ENCODE data around the gene TCIRG1. TPM values are rescaled to one million over a fixed set of nuclear protein-coding genes. Genes with fewer than 3 reads are reported as not detected.
A peak's percentile ranks its signal among the peaks of the same experiment; 100 is the strongest.

The TCIRG1 gene
- total and polyA plus RNA-seq, 7 donors: 10.9 to 20.1 (median 11.8) TPM

- 88 to 93% (median 89%) methylated on average over 12 of the region's 12 CpGs for WGBS, 3 donors
- H3K27ac ChIP-seq: no peak overlapping the region
- H3K27me3 ChIP-seq (ENCODE audit: insufficient read depth in 3 of 3, low read length in 2 of 3): no peaks in the 10 kb centered on the region
- ATAC-seq (no peak), DNase-seq (peak in 1 of 2 donors; percentile 23)
- peaks cover 18% of the 10 kb centered on the region for H3K4me1 ChIP-seq
- no peak for TF ChIP-seq CTCF (IDR thresholded peaks at IDR 0.05)
- intact Hi-C loops (cut with DNase I): no loop called here
- peaks cover 0 to 5% of the 10 kb centered on the region in 2 donors for H3K36me3 ChIP-seq (ENCODE audit: insufficient read depth in 1 of 2, low read depth in 1 of 2)
- H3K4me3 ChIP-seq: no peak overlapping the region
- no peaks in the 10 kb centered on the region for H3K9me3 ChIP-seq
Measured at GRCh38 chr11:68041617-68042218, 2.9 kb downstream of the TCIRG1 start.

- peaks cover 13% of the 10 kb centered on the region for H3K4me1 ChIP-seq
Measured at GRCh38 chr11:68042219-68043028, 3.6 kb downstream of the TCIRG1 start.

GRCh38 chr11:68043029-68043348 is 4.2 kb downstream of the TCIRG1 start:
- ATAC-seq: no peak
- 52 to 66% (median 65%) methylated on average over 7 to 8 of the region's 8 CpGs for WGBS, 3 donors

More at GRCh38 chr11:68042219-68043028, 3.6 kb downstream of the TCIRG1 start:
- 90 to 91% (median 91%) methylated on average over 24 to 27 of the region's 27 CpGs for WGBS, 3 donors
- intact Hi-C loops (cut with DNase I): no loop called here
- ATAC-seq (no peak), DNase-seq (peak in 1 of 2 donors; percentile 55)
- H3K36me3 ChIP-seq (ENCODE audit: insufficient read depth in 1 of 2, low read depth in 1 of 2): peaks cover 0 to 5% of the 10 kb centered on the region in 2 donors
- H3K4me3 ChIP-seq: no peak overlapping the region
- H3K9me3 ChIP-seq: no peaks in the 10 kb centered on the region
- H3K27me3 ChIP-seq (ENCODE audit: insufficient read depth in 3 of 3, low read length in 2 of 3): no peaks in the 10 kb centered on the region
- TF ChIP-seq CTCF (IDR thresholded peaks at IDR 0.05): no peak
- no peak overlapping the region for H3K27ac ChIP-seq

GRCh38 chr11:68043349-68044144 is 4.7 kb downstream of the TCIRG1 start:
- ATAC-seq (no peak), DNase-seq (peak; percentile 57 to 63)
- intact Hi-C loops (cut with DNase I): no loop called here
- Histone ChIP-seq H3K4me3 (no peak overlapping the region), H3K27me3 (ENCODE audit: insufficient read depth in 3 of 3, low read length in 2 of 3) (no peaks in the 10 kb centered on the region), H3K4me1 (peaks cover 2% of the 10 kb centered on the region), H3K9me3 (no peaks in the 10 kb centered on the region), H3K27ac (no peak overlapping the region), H3K36me3 (ENCODE audit: insufficient read depth in 1 of 2, low read depth in 1 of 2) (peaks cover 0 to 5% of the 10 kb centered on the region in 2 donors)
- no peak for TF ChIP-seq CTCF (IDR thresholded peaks at IDR 0.05)
- 75 to 80% (median 77%) methylated on average over 31 to 36 of the region's 36 CpGs for WGBS, 3 donors

More at GRCh38 chr11:68043029-68043348, 4.2 kb downstream of the TCIRG1 start:
- Histone ChIP-seq H3K27me3 (ENCODE audit: insufficient read depth in 3 of 3, low read length in 2 of 3) (no peaks in the 10 kb centered on the region), H3K36me3 (ENCODE audit: insufficient read depth in 1 of 2, low read depth in 1 of 2) (peaks cover 0 to 5% of the 10 kb centered on the region in 2 donors), H3K4me3 (no peak overlapping the region), H3K27ac (no peak overlapping the region), H3K4me1 (peaks cover 8% of the 10 kb centered on the region), H3K9me3 (no peaks in the 10 kb centered on the region)
- intact Hi-C loops (cut with DNase I): no loop called here
- no peak for DNase-seq
- no peak for TF ChIP-seq CTCF (IDR thresholded peaks at IDR 0.05)
